Sigmoid colon (tissue), 7 donors: ENCODE results near the gene OSER1. TPM values are rescaled to one million over a fixed set of nuclear protein-coding genes. Genes with fewer than 3 reads are reported as not detected.

Experiments used
- DNase-seq: peaks from one replicate; pipeline ENCODE4 v3.0.0-alpha.2; 2019
- H3K27ac ChIP-seq, 4 donors: fragments of 200-600 bp; sonication (generic); one replicate each; pipeline ENCODE4 v1.5.1; 2016 to 2019; ENCODE audit warnings: mild to moderate bottlenecking in 1 of 4
- H3K27me3 ChIP-seq, 3 donors: fragments of 200-600 bp; sonication (generic); one replicate each; pipeline ENCODE4 v1.5.1; 2019; ENCODE audit warnings: mild to moderate bottlenecking in 1 of 3
- H3K36me3 ChIP-seq, 4 donors: fragments of 200-600 bp; sonication (generic); one replicate each; pipeline ENCODE4 v1.5.1; 2016 to 2019
- H3K4me1 ChIP-seq, 4 donors: fragments of 200-600 bp; sonication (generic); one replicate each; pipeline ENCODE4 v1.5.1; 2017 to 2019
- H3K4me3 ChIP-seq, 4 donors: fragments of 200-600 bp; sonication (generic); one replicate each; pipeline ENCODE4 v1.5.1; 2017 to 2019; ENCODE audit warnings: mild to moderate bottlenecking in 2 of 4, moderate library complexity in 1 of 4
- H3K9me3 ChIP-seq, 4 donors: fragments of 200-600 bp in 3 of 4; sonication (generic) in 3 of 4; one replicate each; pipeline versions ENCODE4 v1.5.1 to v1.6.1; 2013 to 2019
- CTCF ChIP-seq, 4 experiments: fragments of 450-650 bp in 3 of 4; fragments of 200-600 bp in 1 of 4; IDR thresholded peaks; one replicate each; pipeline ENCODE4 v1.5.1; 2016 to 2019; ENCODE audit warnings: antibody characterized with exemption in 4 of 4, mild to moderate bottlenecking in 3 of 4, moderate library complexity in 2 of 4
- EP300 ChIP-seq, 4 donors: sonication (generic); formaldehyde crosslinking; IDR thresholded peaks; one replicate each; pipeline ENCODE4 v1.6.1; 2017; ENCODE audit warnings: antibody characterized with exemption in 4 of 4
- POLR2A ChIP-seq, 2 donors: fragments of 450-650 bp; IDR thresholded peaks; one replicate each; pipeline ENCODE4 v1.6.1; 2016; ENCODE audit warnings: antibody characterized with exemption in 2 of 2, mild to moderate bottlenecking in 2 of 2, moderate library complexity in 2 of 2
- POLR2AphosphoS5 ChIP-seq, 4 donors: sonication (generic); formaldehyde crosslinking; IDR thresholded peaks; one replicate each; pipeline ENCODE4 v1.6.1; 2017; ENCODE audit warnings: antibody characterized with exemption in 4 of 4
- WGBS, 2 donors: extraction: QIAGEN DNeasy Blood & Tissue Kit; methylation state at CpG; one replicate each; pipeline ENCODE4 v1.1.7; 2013; 5-methylcytosine and 5-hydroxymethylcytosine counted together
- intact Hi-C: fragments of 100-400 bp; cut with DNase I; formaldehyde crosslinking; loops from one replicate; pipeline ENCODE4 v1.15.1; 2023
- polyA plus RNA-seq, 3 donors: library from polyadenylated mRNA; stranded (reverse); fragments of 200-250 nt; gene quantifications; one replicate each; pipeline ENCODE4 v1.2.3, GENCODE V29; 2013
- total RNA-seq, 4 donors: library from RNA; depleted of rRNA; stranded (reverse); fragments of >200 nt; gene quantifications; one replicate each; pipeline ENCODE4 v1.1.0, GENCODE V29; 2016
- donor health status: healthy with polysubstance abuse.
- donor health status: Bipolar disorder and iron deficiency.
- donor health status: healthy.

The OSER1 gene
- total and polyA plus RNA-seq, 7 donors: 28.5 to 90.5 (median 47.4) TPM

- intact Hi-C loops: no loop called here
- Histone ChIP-seq H3K27ac (no peak overlapping the region), H3K4me3 (no peak overlapping the region), H3K36me3 (no peaks in the 10 kb centered on the region), H3K9me3 (no peaks in the 10 kb centered on the region), H3K4me1 (peaks cover 0 to 9% (median 0%) of the 10 kb centered on the region in 4 donors), H3K27me3 (no peaks in the 10 kb centered on the region)
- WGBS, 2 donors: 33 to 68% methylated on average over 7 of the region's 7 CpGs
- TF ChIP-seq CTCF (IDR thresholded peaks at IDR 0.05) (no peak), POLR2AphosphoS5 (IDR thresholded peaks at IDR 0.05) (no peak), EP300 (IDR thresholded peaks at IDR 0.05) (no peak), POLR2A (IDR thresholded peaks at IDR 0.05) (no peak)
- no peak for DNase-seq
Observed at GRCh38 chr20:44222633-44223368, 12.2 kb upstream of the OSER1 start.

- H3K27me3 ChIP-seq: no peaks in the 10 kb centered on the region
- TF ChIP-seq POLR2AphosphoS5 (IDR thresholded peaks at IDR 0.05): no peak
- no peak for TF ChIP-seq EP300 (IDR thresholded peaks at IDR 0.05)
- no peak for TF ChIP-seq CTCF (IDR thresholded peaks at IDR 0.05)
- TF ChIP-seq POLR2A (IDR thresholded peaks at IDR 0.05): no peak
- intact Hi-C loops: no loop called here
- H3K9me3 ChIP-seq: no peaks in the 10 kb centered on the region
- peaks cover 0 to 16% (median 0%) of the 10 kb centered on the region in 4 donors for H3K4me1 ChIP-seq
- no peak overlapping the region for H3K4me3 ChIP-seq
- no peak overlapping the region for H3K27ac ChIP-seq
- H3K36me3 ChIP-seq: no peaks in the 10 kb centered on the region
- WGBS, 2 donors: 95 to 96% methylated on average over 5 of the region's 5 CpGs
- DNase-seq: no peak
Observed at GRCh38 chr20:44222027-44222426, 11.5 kb upstream of the OSER1 start.

GRCh38 chr20:44221368-44221954 lies 10.9 kb upstream of the OSER1 start:
- peaks cover 0 to 17% (median 0%) of the 10 kb centered on the region in 4 donors for H3K4me1 ChIP-seq
- no peak for TF ChIP-seq CTCF (IDR thresholded peaks at IDR 0.05)
- WGBS, 2 donors: 40 to 75% methylated on average over 3 of the region's 3 CpGs
- no peak overlapping the region for H3K4me3 ChIP-seq
- no peaks in the 10 kb centered on the region for H3K36me3 ChIP-seq
- intact Hi-C loops: no loop called here
- H3K27ac ChIP-seq: no peak overlapping the region
- no peaks in the 10 kb centered on the region for H3K9me3 ChIP-seq
- no peaks in the 10 kb centered on the region for H3K27me3 ChIP-seq
- no peak for DNase-seq

GRCh38 chr20:44219791-44220190 lies 9.2 kb upstream of the OSER1 start:
- no peaks in the 10 kb centered on the region for H3K27me3 ChIP-seq
- H3K9me3 ChIP-seq: no peaks in the 10 kb centered on the region
- no peaks in the 10 kb centered on the region for H3K36me3 ChIP-seq
- TF ChIP-seq POLR2AphosphoS5 (IDR thresholded peaks at IDR 0.05) (no peak), EP300 (IDR thresholded peaks at IDR 0.05) (no peak), CTCF (IDR thresholded peaks at IDR 0.05) (no peak), POLR2A (IDR thresholded peaks at IDR 0.05) (no peak)
- intact Hi-C loops: loop anchor here (10.0 kb wide), 5 partner anchors 165 to 765 kb away; partner anchors contain the start of genes ADA, SRSF6 and TTPAL
- no peak overlapping the region for H3K27ac ChIP-seq
- no peak for DNase-seq
- peaks cover 0 to 22% (median 3%) of the 10 kb centered on the region in 4 donors for H3K4me1 ChIP-seq
- 41 to 76% methylated on average over 6 of the region's 6 CpGs for WGBS, 2 donors
- no peak overlapping the region for H3K4me3 ChIP-seq
